Sciatic nerve (tissue), 2 donors: ENCODE results near the gene PPIL4. TPM values are rescaled to one million over a fixed set of nuclear protein-coding genes. Genes with fewer than 3 reads are reported as not detected.

Source experiments
- ATAC-seq: fragments of 200-7000 bp; cut with Tn5 transposase; one replicate; pipeline ENCODE4 v1.9.1; 2020; ENCODE audit warnings: mild to moderate bottlenecking, moderate library complexity
- DNase-seq: peaks from one replicate; pipeline ENCODE4 v3.0.0-alpha.2; 2020; ENCODE audit warnings: low spot score
- intact Hi-C: fragments of 100-400 bp; cut with DNase I; formaldehyde crosslinking; loops from one replicate; pipeline ENCODE4 v1.14.2; 2022
- total RNA-seq: library from RNA; stranded (reverse); fragmentation: NEBNext Ultra II Directional; extraction: Animal tissue kit (Norgen Biotek cat#: 25700); gene quantifications from one replicate; pipeline ENCODE4 v1.2.1, GENCODE V29; 2021
- donor health status: DM: no; HTN: no; CAD: no.
- donor health status: DM: no; HTN: no; CAD: no.

PPIL4 gene
- 37.4 TPM for total RNA-seq

- intact Hi-C loops, result no loop called here
- DNase-seq (peak; percentile 98), ATAC-seq (peak; percentile 99)
Measured at GRCh38 chr6:149545754-149546471, at the start of gene PPIL4. TSS of gene PPIL4 (minus strand) at chr6:149546043. CDS start at chr6:149546005, 38 bp downstream.

- ATAC-seq (no peak), DNase-seq (no peak)
- intact Hi-C loops, result no loop called here
Measured at GRCh38 chr6:149593408-149593807, 47.6 kb upstream of the PPIL4 start.

GRCh38 chr6:149592983-149593382 is 47.1 kb upstream of the PPIL4 start:
- no peak for ATAC-seq
- intact Hi-C loops, result no loop called here
- DNase-seq, result no peak

GRCh38 chr6:149586149-149586548 is 40.3 kb upstream of the PPIL4 start:
- no peak for ATAC-seq
- intact Hi-C loops, result no loop called here
- DNase-seq, result no peak

GRCh38 chr6:149581349-149581748 is 35.5 kb upstream of the PPIL4 start:
- intact Hi-C loops, result no loop called here
- ATAC-seq, result no peak

GRCh38 chr6:149580880-149581279 is 35.0 kb upstream of the PPIL4 start:
- DNase-seq (no peak), ATAC-seq (no peak)
- intact Hi-C loops, result no loop called here

More at GRCh38 chr6:149581349-149581748, 35.5 kb upstream of the PPIL4 start:
- no peak for DNase-seq

- no peak for DNase-seq
- ATAC-seq, result no peak
- intact Hi-C loops, result no loop called here
Measured at GRCh38 chr6:149567945-149568585, 22.2 kb upstream of the PPIL4 start.

- no peak for DNase-seq
- ATAC-seq, result no peak
- intact Hi-C loops, result no loop called here
Measured at GRCh38 chr6:149567194-149567586, 21.3 kb upstream of the PPIL4 start.

GRCh38 chr6:149566410-149567193 is 20.8 kb upstream of the PPIL4 start:
- ATAC-seq (peak; percentile 53), DNase-seq (peak; percentile 78)
- intact Hi-C loops, result no loop called here

GRCh38 chr6:149565527-149566409 is 19.9 kb upstream of the PPIL4 start, which contains the start of gene GINM1:
TSS of gene GINM1 (plus strand) at chr6:149566375. CDS start at chr6:149566415, 40 bp downstream.
- peak; percentile 97 for DNase-seq
- peak; percentile 98 for ATAC-seq
- intact Hi-C loops, result no loop called here

GRCh38 chr6:149563928-149564325 is 18.1 kb upstream of the PPIL4 start:
- DNase-seq (no peak), ATAC-seq (no peak)
- intact Hi-C loops, result no loop called here

GRCh38 chr6:149563203-149563927 is 17.5 kb upstream of the PPIL4 start:
- no peak for ATAC-seq
- intact Hi-C loops, result no loop called here
- no peak for DNase-seq

GRCh38 chr6:149560736-149561135 is 14.9 kb upstream of the PPIL4 start:
- DNase-seq, result no peak

GRCh38 chr6:149559389-149559788 is 13.5 kb upstream of the PPIL4 start:
- ATAC-seq (no peak), DNase-seq (no peak)
- intact Hi-C loops, result no loop called here

More at GRCh38 chr6:149560736-149561135, 14.9 kb upstream of the PPIL4 start:
- intact Hi-C loops, result no loop called here
- no peak for ATAC-seq

GRCh38 chr6:149558029-149558428 is 12.2 kb upstream of the PPIL4 start:
- no peak for DNase-seq
- intact Hi-C loops, result no loop called here
- no peak for ATAC-seq

GRCh38 chr6:149551920-149552319 is 6.1 kb upstream of the PPIL4 start:
- ATAC-seq (no peak), DNase-seq (no peak)
- intact Hi-C loops, result no loop called here

GRCh38 chr6:149545258-149545753 is 537 bp downstream of the PPIL4 start:
- ATAC-seq, result peak; percentile 59
- peak; percentile 65 for DNase-seq
- intact Hi-C loops, result no loop called here

GRCh38 chr6:149544646-149545257 is 1.1 kb downstream of the PPIL4 start:
- DNase-seq, result no peak
- intact Hi-C loops, result no loop called here
- ATAC-seq, result no peak
